Glutamatergic neuron (in vitro differentiated cells): ENCODE data around the gene SPO11. TPM values are rescaled to one million over a fixed set of nuclear protein-coding genes. Genes with fewer than 3 reads are reported as not detected.

Source experiments
- DNase-seq: peaks from one replicate; pipeline ENCODE4 v3.0.0; 2022
- H3K27ac Mint-ChIP-seq: one replicate; pipeline ENCODE4 v1.8.0; 2020; ENCODE audit warnings: mild to moderate bottlenecking, mixed read lengths, inconsistent platforms; ENCODE audit not compliant: unreplicated experiment
- H3K27me3 Mint-ChIP-seq: one replicate; pipeline ENCODE4 v1.8.0; 2020; ENCODE audit warnings: mild to moderate bottlenecking, moderate library complexity, mixed read lengths, inconsistent platforms; ENCODE audit not compliant: unreplicated experiment
- H3K36me3 Mint-ChIP-seq: one replicate; pipeline ENCODE4 v1.8.0; 2020; ENCODE audit warnings: mild to moderate bottlenecking, mixed read lengths, inconsistent platforms; ENCODE audit not compliant: unreplicated experiment
- H3K4me1 Mint-ChIP-seq: one replicate; pipeline ENCODE4 v1.8.0; 2020; ENCODE audit warnings: mild to moderate bottlenecking, low read depth, mixed read lengths, inconsistent platforms; ENCODE audit not compliant: unreplicated experiment
- H3K4me3 Mint-ChIP-seq: one replicate; pipeline ENCODE4 v1.8.0; 2020; ENCODE audit warnings: mild to moderate bottlenecking, mixed read lengths, inconsistent platforms; ENCODE audit not compliant: unreplicated experiment
- H3K9me3 Mint-ChIP-seq: one replicate; pipeline ENCODE4 v1.8.0; 2020; ENCODE audit warnings: mild to moderate bottlenecking, moderate library complexity, mixed read lengths, inconsistent platforms; ENCODE audit not compliant: unreplicated experiment
- total RNA-seq: library from RNA; stranded (reverse); fragmentation: NEBNext Ultra II Directional; extraction: Animal tissue kit (Norgen Biotek cat#: 25700); gene quantifications from one replicate; pipeline ENCODE4 v1.2.1, GENCODE V29; 2021; ENCODE audit not compliant: unreplicated experiment
- TF ChIP-seq, protein P1 (sequence below): fragments of 200-600 bp; sonication (generic); IDR thresholded peaks from one replicate; pipeline ENCODE4 v1.5.0; 2021; ENCODE audit not compliant: partially characterized antibody, unreplicated experiment

Gene SPO11
- total RNA-seq, 1 donor from 2014 or later = not detected

DNA sequence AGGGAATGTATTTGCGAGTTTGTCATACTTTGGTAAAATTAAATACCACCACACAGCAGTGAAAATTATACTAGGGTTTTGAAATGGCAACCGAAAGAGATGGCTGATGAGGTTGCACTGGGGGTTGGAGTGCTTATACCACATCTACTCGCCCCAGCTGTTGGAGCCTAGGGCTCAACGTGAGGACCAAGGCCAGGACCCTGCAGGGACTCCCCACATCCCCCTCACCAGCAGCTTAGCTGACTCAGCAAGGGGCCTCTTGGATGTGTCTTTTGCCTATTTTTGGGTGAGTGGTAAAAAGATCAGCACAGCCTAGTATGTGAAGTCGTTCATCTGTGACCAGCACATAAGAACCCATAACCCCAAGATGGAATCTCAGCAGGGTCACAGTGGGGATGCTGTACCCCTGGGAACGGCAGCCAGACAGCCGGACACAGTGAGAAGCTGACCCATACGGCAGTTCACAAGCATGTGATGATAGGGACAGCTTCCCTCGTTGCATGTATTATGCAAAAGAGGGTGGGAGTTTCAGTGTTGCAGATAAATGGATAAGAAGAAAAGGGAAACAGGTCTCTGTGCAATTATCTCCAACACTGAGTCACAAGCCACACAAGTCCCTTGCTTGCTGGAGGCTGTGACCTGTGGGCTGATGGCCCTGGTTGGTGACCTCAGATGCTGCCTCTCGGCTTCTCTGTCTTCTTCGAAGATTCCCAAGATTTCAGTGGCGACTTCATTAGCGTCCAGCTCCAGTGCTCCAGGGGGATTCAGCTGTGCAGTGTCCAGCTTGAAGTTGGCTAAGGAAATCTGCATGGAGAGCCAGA lies 20.9 kb upstream of the SPO11 start:
- TF ChIP-seq, protein P1, sequence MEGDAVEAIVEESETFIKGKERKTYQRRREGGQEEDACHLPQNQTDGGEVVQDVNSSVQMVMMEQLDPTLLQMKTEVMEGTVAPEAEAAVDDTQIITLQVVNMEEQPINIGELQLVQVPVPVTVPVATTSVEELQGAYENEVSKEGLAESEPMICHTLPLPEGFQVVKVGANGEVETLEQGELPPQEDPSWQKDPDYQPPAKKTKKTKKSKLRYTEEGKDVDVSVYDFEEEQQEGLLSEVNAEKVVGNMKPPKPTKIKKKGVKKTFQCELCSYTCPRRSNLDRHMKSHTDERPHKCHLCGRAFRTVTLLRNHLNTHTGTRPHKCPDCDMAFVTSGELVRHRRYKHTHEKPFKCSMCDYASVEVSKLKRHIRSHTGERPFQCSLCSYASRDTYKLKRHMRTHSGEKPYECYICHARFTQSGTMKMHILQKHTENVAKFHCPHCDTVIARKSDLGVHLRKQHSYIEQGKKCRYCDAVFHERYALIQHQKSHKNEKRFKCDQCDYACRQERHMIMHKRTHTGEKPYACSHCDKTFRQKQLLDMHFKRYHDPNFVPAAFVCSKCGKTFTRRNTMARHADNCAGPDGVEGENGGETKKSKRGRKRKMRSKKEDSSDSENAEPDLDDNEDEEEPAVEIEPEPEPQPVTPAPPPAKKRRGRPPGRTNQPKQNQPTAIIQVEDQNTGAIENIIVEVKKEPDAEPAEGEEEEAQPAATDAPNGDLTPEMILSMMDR = no peak
- Mint-ChIP-seq H3K27ac (no peak overlapping the region), H3K4me3 (no peak overlapping the region), H3K36me3 (peaks cover 4% of the 10 kb centered on the region), H3K4me1 (peaks cover 10% of the 10 kb centered on the region), H3K9me3 (peaks cover 2% of the 10 kb centered on the region), H3K27me3 (peaks cover 4% of the 10 kb centered on the region)
- no peak for DNase-seq

DNA sequence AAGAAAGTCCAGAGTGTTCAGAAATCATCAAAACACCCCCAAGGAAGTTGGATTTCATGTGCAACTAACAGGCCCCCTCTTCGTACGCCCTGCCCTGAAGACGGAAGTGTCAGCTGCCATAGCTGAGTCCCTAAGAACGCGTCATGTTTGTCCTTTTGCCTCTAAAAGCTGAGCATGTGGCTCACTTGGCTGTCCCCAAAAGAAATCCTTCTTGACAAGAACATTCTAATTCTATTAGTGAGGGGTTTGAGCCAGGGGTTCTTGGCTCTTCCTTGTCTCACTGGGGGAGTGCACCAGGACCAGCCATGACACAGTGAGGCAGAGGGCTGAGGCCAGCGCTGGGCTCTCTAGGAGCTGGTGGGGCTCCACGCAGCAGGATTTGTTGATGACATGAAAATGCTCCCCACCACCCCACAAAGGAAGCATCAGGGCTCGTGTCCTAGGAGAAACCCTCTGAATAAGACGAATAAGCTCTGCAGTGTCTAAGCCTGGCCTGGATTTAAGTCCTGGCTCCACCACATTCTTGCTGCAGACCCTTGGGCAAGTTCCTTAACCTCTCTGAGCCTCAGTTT lies 20.0 kb upstream of the SPO11 start:
- peaks cover 4% of the 10 kb centered on the region for H3K27me3 Mint-ChIP-seq
- H3K4me1 Mint-ChIP-seq = peaks cover 10% of the 10 kb centered on the region
- H3K9me3 Mint-ChIP-seq = peaks cover 2% of the 10 kb centered on the region
- H3K36me3 Mint-ChIP-seq = peaks cover 4% of the 10 kb centered on the region
- no peak overlapping the region for H3K27ac Mint-ChIP-seq
- DNase-seq = no peak
- TF ChIP-seq, protein P1 = no peak
- H3K4me3 Mint-ChIP-seq = no peak overlapping the region

DNA sequence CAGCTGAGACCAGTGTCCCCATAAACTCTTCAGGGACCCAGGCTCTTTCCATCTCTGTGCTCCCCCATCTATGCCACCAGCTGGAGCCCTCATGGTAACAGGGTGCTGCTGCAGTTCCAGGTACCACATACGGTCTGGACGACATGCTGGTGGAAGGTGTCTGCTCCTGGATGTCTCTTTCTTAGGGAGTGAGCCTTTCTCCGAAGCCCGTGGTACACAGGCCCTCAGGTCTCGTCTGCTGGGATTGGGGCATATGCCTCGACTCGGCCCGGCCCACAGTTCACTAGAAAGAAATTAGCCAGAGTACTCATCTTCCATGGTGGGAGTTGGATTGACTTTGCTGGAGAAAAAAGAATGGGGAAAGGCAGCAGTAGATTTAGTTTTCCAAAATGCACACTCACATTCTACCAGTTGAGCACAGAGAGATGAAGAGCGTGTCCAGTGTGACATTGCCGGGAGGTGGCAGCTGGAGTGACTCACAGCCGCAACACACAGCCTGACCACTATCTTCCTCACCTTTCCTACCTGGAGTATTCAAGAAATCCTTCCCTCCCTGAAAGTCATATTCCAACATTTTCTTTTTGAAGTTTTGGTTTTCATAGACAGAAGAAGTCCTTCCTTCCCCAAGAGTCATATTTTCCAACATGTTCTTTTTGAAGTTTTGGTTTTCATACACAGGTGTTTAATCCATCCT lies 18.6 kb upstream of the SPO11 start:
- H3K27me3 Mint-ChIP-seq = peaks cover 2% of the 10 kb centered on the region
- peaks cover 2% of the 10 kb centered on the region for H3K9me3 Mint-ChIP-seq
- no peak for DNase-seq
- TF ChIP-seq, protein P1 = no peak
- H3K36me3 Mint-ChIP-seq = peaks cover 2% of the 10 kb centered on the region
- no peak overlapping the region for H3K4me3 Mint-ChIP-seq
- H3K27ac Mint-ChIP-seq = no peak overlapping the region
- H3K4me1 Mint-ChIP-seq = peaks cover 9% of the 10 kb centered on the region

DNA sequence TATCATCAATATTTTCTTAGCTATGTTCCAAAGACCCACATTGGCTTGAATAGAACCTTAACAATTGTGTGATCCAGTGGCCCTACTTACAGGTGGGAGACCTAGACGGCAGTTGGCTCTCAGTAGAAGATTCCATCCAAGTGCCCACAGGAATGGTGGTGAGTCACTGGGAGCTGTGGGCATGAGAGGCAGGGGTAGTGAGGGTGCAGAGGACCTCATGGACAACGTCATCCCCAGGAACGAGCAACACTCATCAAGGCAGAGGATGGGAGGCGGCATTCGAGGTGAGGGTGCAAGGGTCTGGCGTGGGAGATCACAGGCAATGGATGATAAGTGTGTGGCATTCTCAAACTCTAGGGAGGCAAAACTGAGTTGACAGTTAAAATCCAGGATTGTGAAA lies 17.5 kb upstream of the SPO11 start:
- TF ChIP-seq, protein P1 = no peak
- Mint-ChIP-seq H3K9me3 (peaks cover 2% of the 10 kb centered on the region), H3K4me1 (peaks cover 8% of the 10 kb centered on the region), H3K36me3 (no peaks in the 10 kb centered on the region), H3K27ac (no peak overlapping the region), H3K4me3 (no peak overlapping the region), H3K27me3 (peaks cover 2% of the 10 kb centered on the region)
- no peak for DNase-seq
